Effector memory CD4-positive, alpha-beta T cell (primary cell): ENCODE data around the gene CA12.

Experiments used
- DNase-seq, 3 donors: peaks; one replicate each; pipeline ENCODE4 v3.0.0-alpha.2; 2020
- H3K27ac ChIP-seq: 2 replicates; pipeline ENCODE4 v1.7.0; 2013; ENCODE audit warnings: mild to moderate bottlenecking, low read length, moderate library complexity; ENCODE audit not compliant: insufficient read depth, poor library complexity, severe bottlenecking
- H3K27me3 ChIP-seq: replicated peaks from 2 replicates; pipeline ENCODE4 v1.7.0; 2013; ENCODE audit warnings: mild to moderate bottlenecking, low read length; ENCODE audit not compliant: insufficient read depth, control insufficient read depth, poor library complexity, severe bottlenecking
- H3K36me3 ChIP-seq: 2 replicates; pipeline ENCODE4 v1.7.0; 2013; ENCODE audit warnings: mild to moderate bottlenecking, low read length, moderate library complexity; ENCODE audit not compliant: control insufficient read depth, insufficient read depth
- H3K4me1 ChIP-seq: 2 replicates; pipeline ENCODE4 v1.7.0; 2013; ENCODE audit warnings: low read length, mild to moderate bottlenecking; ENCODE audit not compliant: control insufficient read depth, insufficient read depth, poor library complexity, severe bottlenecking
- H3K4me3 ChIP-seq: 2 replicates; pipeline ENCODE4 v1.7.0; 2013; ENCODE audit warnings: low read length, low read depth, mild to moderate bottlenecking; ENCODE audit not compliant: insufficient read depth, poor library complexity, severe bottlenecking
- H3K9me3 ChIP-seq: 2 replicates; pipeline ENCODE4 v1.7.0; 2013; ENCODE audit warnings: mild to moderate bottlenecking, low read length, moderate library complexity; ENCODE audit not compliant: control insufficient read depth
- total RNA-seq, 3 donors: gene quantifications; one replicate each; lab custom pipeline; 2026; lab: John Stamatoyannopoulos, UW

The CA12 gene
- 0 reads per million in 3 donors for total RNA-seq

- Histone ChIP-seq H3K4me3 (peak within 1 kb of the TSS; percentile 37), H3K27me3 (peaks cover 21% of the 10 kb centered on the region), H3K27ac (no peak within 1 kb of the TSS), H3K9me3 (no peaks in the 10 kb centered on the region), H3K4me1 (peaks cover 7% of the 10 kb centered on the region), H3K36me3 (no peaks in the 10 kb centered on the region)
- DNase-seq, result no peak
Measured at GRCh38 chr15:63381301-63382204, at the start of gene CA12. CA12 (minus strand) TSS chr15:63381846; CDS start chr15:63381720, 126 bp downstream.

GRCh38 chr15:63430766-63431451 is 49.3 kb upstream of the CA12 start:
- Histone ChIP-seq H3K4me3 (no peak overlapping the region), H3K27me3 (no peaks in the 10 kb centered on the region), H3K9me3 (no peaks in the 10 kb centered on the region), H3K27ac (no peak overlapping the region), H3K4me1 (no peaks in the 10 kb centered on the region), H3K36me3 (no peaks in the 10 kb centered on the region)
- DNase-seq, result no peak

- no peak overlapping the region for H3K4me3 ChIP-seq
- H3K9me3 ChIP-seq, result no peaks in the 10 kb centered on the region
- H3K27ac ChIP-seq, result no peak overlapping the region
- no peaks in the 10 kb centered on the region for H3K36me3 ChIP-seq
- no peaks in the 10 kb centered on the region for H3K4me1 ChIP-seq
- no peaks in the 10 kb centered on the region for H3K27me3 ChIP-seq
- no peak for DNase-seq
Measured at GRCh38 chr15:63426552-63426951, 44.9 kb upstream of the CA12 start.

- Histone ChIP-seq H3K4me3 (no peak overlapping the region), H3K36me3 (no peaks in the 10 kb centered on the region), H3K27ac (no peak overlapping the region), H3K27me3 (no peaks in the 10 kb centered on the region), H3K9me3 (no peaks in the 10 kb centered on the region), H3K4me1 (no peaks in the 10 kb centered on the region)
- DNase-seq, result no peak
Measured at GRCh38 chr15:63425426-63425985, 43.9 kb upstream of the CA12 start.

- H3K27me3 ChIP-seq, result no peaks in the 10 kb centered on the region
- DNase-seq, result no peak
- H3K4me3 ChIP-seq, result no peak overlapping the region
- no peak overlapping the region for H3K27ac ChIP-seq
- H3K36me3 ChIP-seq, result no peaks in the 10 kb centered on the region
- H3K9me3 ChIP-seq, result no peaks in the 10 kb centered on the region
- no peaks in the 10 kb centered on the region for H3K4me1 ChIP-seq
Measured at GRCh38 chr15:63422891-63423590, 41.4 kb upstream of the CA12 start.

GRCh38 chr15:63421433-63421832 is 39.8 kb upstream of the CA12 start:
- DNase-seq, result no peak
- Histone ChIP-seq H3K9me3 (no peaks in the 10 kb centered on the region), H3K27me3 (no peaks in the 10 kb centered on the region), H3K4me3 (no peak overlapping the region), H3K36me3 (no peaks in the 10 kb centered on the region), H3K4me1 (no peaks in the 10 kb centered on the region), H3K27ac (no peak overlapping the region)

- Histone ChIP-seq H3K4me1 (no peaks in the 10 kb centered on the region), H3K27ac (no peak overlapping the region), H3K27me3 (no peaks in the 10 kb centered on the region), H3K36me3 (no peaks in the 10 kb centered on the region), H3K9me3 (no peaks in the 10 kb centered on the region), H3K4me3 (no peak overlapping the region)
- DNase-seq, result no peak
Measured at GRCh38 chr15:63420333-63420747, 38.7 kb upstream of the CA12 start.

- no peak overlapping the region for H3K4me3 ChIP-seq
- H3K4me1 ChIP-seq, result no peaks in the 10 kb centered on the region
- H3K9me3 ChIP-seq, result no peaks in the 10 kb centered on the region
- H3K36me3 ChIP-seq, result no peaks in the 10 kb centered on the region
- no peak overlapping the region for H3K27ac ChIP-seq
- no peak for DNase-seq
- H3K27me3 ChIP-seq, result no peaks in the 10 kb centered on the region
Measured at GRCh38 chr15:63418811-63419210, 37.2 kb upstream of the CA12 start.

- Histone ChIP-seq H3K27me3 (no peaks in the 10 kb centered on the region), H3K4me3 (no peak overlapping the region), H3K36me3 (no peaks in the 10 kb centered on the region), H3K4me1 (no peaks in the 10 kb centered on the region), H3K27ac (no peak overlapping the region), H3K9me3 (no peaks in the 10 kb centered on the region)
- DNase-seq, result no peak
Measured at GRCh38 chr15:63417721-63418120, 36.1 kb upstream of the CA12 start.
